Stimulated activated CD4-positive, alpha-beta T cell treated with anti-CD3 and anti-CD28 coated beads, Interleukin-2, amount 100 ng/mL, for 24 hours (primary cell): ENCODE results near the gene RCSD1.

Experiments used
- DNase-seq, 2 donors: peaks; one replicate each; pipeline ENCODE4 v3.0.0-alpha.2; 2020

The RCSD1 gene

DNA sequence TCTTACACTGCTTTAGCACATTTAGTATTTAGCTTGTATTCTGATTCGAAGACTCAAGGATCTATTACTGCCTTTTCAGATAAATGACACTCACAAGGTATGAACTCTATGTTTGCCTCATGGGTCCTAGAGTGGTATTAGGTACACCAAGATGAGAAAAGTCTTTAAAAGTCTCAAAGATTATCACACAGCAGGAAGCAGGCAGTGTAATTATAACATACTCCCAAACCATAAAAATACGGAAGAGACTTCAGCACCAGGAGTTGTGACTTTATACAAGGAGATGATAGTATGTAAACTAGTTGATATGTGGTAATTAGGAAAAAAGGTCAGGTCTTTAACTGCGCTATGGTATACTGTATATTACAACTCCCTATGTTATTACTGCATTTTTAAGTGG, 11.2 kb upstream of the RCSD1 start:
- no peak for DNase-seq

DNA sequence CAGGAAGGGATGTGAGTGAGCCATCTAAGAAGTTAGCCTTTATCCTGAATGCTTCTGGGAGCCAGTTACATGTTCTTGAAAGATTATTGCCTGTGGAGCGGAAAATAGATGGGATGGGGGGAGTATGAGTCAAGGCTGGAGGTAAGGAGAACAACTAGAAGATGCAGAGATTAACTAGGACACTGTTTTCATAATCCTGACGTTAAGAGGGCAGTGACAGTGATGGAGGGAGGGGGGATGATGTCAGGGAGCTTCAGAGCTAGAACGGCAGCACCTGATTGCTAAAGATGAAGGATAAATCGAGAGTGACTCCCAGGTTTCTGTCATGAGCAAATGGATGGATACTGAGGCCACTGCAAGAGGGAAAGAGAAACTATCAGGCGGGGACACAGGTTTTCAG, 10.0 kb upstream of the RCSD1 start:
- DNase-seq, result peak in 1 of 2 donors; percentile 11

DNA sequence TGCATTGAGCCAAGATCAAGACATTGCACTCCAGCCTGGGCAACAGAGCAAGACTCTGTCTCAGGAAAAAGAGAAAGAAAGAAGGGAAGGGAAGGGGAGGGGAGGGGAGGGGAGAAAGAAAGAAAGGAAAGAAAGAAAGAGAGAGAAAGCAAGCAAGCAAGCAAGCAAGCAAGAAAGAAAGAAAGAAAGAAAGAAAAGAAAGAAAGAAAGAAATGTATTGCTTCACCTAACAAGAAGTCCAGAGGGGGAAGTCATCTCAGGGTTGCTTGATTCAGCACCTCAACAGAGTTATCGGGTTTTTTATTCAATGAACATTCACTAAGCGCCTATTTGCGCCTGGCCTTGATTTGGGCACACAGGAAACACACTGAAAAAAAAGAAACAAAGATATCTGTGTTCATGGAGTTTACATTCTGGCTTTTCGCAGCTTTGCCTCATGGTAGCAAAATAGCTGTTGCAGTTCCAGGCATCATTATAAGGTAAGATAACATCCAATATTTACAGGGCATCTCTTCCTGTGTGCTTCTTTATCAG, 8.2 kb upstream of the RCSD1 start:
- DNase-seq, result no peak

DNA sequence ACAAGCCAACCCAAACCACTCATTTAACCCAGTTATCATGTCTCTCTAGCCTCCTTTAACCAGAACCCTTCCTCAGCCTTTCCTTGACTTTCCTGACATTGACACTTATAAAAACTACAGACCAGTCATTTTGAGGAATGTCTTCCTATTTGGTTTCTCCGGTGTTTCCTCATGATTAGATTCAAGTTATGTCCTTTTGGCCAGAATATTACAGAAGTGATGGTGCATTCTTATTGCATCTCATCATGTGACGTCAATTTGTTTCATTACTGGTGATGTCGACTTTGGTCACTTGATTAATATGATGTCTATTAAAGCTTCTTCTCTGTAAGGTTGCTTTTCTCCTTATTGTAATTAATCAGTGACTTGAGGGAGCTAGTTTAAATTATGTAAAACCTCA, 6.1 kb upstream of the RCSD1 start:
- DNase-seq, result no peak

DNA sequence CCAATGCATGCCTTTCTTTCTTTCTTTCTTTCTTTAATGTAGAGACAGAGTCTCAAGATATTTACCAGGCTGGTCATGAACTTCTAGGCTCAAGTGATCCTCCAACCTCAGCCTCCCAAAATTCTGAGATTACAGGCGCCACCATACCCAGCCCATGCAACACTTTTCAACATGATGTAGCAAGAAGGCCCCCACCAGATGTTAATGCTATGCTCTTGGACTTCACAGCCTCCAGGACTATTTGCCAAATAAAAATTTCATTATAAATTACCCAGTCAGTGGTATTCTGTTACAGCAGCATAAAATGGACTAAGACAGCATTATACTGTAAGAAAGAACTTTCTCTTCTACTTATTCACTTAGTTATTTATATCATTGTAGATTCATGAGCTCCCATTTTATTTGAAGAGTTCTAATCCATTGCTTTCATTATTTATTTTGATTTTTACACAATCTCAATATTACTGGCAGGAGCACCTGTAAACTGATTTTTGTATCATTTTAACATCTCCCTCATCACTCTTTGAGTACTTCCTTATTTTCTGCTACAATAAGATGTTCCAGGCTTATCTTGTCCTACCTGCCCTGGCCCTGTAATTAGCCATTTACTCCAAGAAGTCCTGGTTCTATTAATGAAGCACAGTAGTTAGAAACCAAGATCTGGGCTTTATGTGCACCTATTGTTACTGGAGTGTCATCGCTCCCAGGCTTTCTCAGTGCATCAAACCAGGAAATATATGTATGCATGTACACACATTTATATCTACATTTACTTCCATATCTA, 4.8 kb upstream of the RCSD1 start:
- DNase-seq, result peak in 1 of 2 donors; percentile 12

DNA sequence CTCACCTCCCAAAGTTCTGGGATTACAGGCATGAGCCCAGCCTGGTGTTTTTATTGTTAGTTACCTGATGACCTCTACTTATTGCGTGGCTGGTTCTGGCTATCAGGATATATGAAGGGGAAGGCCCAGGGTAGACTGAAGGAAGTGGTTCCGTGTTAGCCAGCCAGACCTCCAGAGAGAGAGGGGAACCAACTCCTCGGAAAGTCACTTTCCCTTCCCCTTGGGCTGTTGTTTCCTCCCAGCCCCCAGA, 2.5 kb upstream of the RCSD1 start:
- DNase-seq, result no peak

DNA sequence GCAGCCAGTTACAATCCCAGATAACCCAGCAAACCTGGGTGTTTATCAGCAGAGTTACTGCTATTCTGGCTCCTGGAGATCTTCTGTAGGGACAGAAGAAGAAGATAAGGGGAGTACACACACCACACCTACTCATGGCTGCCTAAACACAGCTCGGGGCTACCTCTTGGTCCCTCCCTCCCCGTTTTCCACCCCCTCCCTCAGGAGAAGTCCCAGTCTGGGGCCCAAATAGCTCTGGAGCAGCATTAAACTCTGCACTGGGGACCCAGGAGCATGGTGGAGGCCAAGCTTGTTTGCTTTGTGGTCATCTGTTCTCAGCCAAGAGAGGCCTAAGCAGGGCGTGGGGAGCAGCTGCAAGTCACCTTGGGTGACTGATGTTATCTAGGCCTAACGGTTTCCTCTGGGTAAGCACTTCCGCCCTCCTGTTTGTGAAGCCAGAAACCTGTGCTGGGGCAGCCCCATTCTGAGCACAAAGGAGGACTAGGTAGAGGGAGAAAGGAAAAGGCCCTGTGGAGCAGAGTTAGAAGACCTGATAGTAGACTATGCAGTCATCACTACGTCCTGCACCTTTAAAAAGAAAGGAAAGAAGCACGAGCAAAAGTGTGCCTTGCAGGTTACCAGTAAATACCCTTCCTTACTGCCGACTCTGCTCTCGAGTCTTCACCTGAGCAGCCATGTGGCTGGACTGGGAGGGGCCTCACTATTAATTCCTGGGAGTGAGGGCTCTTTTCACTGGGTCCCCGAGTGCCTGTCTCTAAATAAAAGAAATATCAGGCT, 2.0 kb upstream of the RCSD1 start:
- DNase-seq, result peak; percentile 74 to 79

DNA sequence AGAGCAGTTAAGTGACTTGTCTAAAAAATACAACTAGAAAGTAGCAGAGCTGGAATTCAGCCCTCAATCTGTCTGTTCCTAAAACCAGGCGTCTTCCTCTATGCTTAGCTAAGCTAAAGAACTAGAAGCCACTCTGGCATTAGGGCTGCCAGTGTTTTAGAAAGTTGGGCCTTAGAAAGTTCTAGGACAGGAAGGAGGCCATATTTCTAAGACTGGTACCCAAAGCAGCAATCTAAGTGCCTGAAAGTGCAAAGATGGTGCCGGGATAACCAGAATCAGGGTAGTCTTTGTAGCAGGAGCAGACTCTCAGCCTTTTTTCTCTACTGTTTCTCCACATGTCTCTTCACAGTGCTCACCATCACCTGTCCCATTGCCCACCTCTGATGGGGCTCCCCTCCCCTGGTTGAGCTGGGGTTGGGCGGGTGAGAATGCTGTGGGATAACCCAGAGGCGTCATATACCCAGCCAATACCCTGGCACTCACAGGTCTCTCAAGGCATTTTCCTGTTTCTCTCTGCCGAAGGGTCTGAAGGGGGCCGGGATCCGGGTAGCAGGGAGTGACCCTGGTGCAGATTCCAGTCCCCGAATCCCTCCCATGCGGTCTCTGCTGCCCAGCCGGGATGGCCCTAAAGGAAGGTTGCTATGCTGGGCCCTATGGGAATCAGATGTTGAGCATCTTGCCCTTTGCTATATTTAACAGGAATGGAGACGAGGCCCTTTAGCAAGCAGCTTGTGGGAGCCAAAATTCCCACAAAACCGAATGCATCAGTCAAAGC, 1.1 kb upstream of the RCSD1 start:
- DNase-seq, result peak in 1 of 2 donors; percentile 21

DNA sequence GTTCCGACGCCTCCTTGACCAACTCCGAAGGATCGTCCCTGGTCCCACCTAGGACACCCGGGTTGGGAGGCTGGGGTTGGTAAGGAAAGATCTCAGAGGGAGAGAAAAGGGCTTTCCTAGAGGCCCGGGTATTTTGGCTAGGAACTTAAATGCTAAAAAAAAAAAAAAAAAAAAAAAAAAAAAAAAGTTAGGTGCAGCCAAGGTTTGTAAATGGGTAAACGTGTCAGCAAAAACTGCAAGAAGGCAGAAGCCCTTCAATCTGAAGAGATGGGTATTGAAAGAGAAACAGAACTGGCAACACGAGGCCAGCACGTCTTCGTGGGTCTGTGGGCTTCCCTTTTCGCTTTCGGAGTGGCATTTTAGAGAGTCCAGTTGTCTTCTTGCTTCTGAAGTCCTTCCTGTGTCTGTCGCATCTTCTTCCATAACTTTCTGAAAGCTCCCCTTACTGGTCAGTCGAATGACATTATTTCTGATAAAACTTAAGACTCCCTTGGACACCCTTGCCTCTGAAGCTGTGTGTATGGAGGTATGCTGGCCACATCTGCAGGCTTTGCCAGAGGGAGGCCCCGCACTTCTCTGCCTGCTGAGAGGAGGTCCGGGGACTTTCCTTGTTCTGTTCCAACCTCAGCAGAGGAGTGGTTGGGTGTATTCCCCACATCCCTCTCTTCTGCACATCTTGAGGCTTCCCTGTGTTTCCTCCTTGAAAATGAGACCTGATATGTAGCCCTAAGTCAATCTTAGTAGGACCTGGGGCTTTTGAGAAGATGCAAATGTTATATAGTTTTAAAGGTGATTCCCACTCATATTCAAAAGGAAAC, 745 bp downstream of the RCSD1 start:
- DNase-seq, result peak; percentile 32 to 42

DNA sequence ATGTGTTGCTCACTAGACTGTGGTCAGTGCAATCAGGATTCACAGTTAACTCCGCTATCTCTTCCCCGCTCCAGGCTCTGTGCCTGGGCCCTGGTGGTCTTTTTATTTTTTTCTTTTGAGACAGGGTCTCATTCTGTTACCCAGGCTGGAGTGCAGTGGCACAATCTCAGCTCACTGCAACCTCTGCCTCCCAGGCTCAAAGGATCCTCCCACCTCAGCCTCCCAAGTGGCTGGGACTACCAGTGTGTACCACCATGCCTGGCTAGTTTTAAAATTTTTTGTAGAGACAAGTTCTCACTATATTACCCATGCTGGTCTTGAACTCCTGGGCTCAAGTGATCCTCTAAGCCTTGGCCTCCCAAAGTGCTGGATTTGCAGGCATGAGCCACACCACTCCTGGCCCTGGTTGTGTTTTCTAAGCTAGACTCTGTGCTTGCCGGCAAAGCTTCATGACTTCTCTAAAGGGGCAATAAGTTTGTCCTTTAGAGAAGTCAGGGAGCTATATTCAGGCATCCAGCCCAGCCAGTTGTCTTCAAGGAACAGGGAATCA, 1.4 kb downstream of the RCSD1 start:
- DNase-seq, result peak in 1 of 2 donors; percentile 25

DNA sequence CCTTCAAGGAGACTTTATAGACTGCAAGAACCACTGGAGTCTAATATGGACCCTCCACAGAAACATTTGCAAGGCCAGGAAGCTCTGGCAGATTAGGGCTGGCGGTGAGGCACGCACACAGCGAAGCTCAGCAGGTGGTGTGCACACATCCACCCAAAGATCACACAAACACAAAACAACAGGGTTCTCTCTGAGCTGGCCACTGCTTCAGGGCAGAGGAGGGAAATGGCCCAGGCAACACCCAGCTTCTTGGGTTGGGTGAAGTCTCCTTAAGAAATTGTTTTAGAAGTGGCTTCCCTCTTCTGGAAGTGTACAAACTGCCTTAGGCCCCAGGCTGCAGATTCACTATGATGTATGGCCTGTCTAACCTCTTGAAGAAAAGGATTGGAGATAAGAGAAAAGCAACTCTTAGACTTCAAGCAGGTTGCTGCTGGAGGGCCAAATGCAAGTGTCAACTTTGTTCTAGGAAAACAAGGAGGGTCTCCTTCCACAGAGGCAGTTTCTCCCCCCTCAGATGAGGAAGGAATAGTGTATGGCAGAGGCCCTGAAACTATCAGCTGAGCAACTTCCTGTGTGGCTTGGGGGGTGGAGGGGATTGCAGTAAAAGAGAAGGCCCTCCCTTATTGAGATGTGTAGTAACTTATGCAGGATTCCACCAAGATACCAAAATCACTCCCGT, 2.0 kb downstream of the RCSD1 start:
- peak; percentile 37 to 41 for DNase-seq

DNA sequence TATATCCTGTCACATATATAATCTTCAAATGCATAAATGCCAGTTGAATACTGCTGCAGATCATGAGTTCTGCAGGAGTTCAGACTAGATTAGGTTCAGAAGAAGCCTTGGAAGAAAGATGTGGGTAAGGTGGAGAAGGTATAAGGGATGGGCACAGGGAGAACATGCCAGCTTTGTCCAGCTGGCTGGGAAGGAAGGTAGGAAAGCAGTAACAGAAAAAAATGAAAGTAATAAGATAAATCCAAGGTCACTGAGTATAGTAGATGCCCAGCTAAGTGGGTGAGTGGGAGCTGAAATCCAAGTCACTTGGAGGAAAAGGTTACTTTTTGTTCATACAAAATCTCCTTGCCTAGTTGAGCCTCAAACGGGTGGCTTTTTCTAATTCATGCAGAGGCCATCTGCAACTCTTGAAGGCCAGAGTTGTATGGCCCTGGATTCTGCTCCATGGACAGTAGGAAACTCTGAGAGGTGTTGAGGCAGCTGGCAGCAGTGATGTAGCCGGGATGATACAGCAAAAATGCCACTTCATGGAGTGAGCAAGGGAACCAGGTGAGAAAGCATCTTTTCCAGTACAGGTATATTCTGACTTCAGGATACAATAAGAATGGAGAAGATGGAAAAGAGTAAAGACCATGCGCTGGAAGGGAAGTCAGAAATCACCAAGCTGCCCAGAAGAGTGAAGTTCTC, 3.4 kb downstream of the RCSD1 start:
- DNase-seq, result peak in 1 of 2 donors; percentile 14

DNA sequence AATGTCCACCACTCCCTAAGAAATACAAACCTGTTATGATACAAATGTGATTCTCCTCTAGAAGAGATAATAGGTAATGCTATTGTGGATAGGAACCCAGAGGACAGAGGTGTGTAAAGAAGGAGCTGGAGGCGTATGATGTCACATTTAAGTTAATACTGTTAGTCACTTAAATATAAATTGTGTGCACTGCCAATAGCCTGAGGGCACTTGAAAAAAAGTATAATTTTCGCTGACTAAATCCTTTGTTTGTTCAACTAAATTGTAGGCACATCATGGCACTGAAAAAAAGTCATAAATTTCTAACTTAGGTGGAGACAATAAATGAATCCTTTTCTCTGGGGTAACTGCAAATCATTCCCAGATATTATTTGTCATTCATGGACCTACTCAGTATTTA, 4.4 kb downstream of the RCSD1 start:
- DNase-seq, result peak in 1 of 2 donors; percentile 3

DNA sequence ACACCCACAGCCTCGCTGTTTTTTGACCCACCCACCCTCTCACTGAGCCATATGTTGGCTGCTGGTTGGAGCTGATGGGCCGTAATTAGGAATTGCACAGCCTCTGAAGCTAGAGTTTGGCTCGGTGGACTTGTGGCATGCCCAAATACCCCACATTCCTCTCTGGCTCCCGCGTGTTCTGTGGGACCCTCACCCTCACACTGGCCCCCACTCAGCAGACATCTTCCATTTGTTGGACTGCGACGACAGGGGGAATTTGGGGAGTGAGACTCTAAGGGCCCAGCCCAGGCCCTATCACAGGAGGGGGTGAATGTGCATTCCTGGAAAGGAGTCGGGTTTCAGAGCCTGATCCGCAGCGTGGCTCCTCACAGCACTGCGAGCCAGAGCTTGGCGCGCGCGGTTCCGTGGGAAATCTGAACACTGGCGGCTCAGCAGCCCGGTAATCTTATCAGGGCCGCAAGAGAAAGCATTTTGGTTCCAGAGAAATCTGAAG, 5.2 kb downstream of the RCSD1 start:
- peak in 1 of 2 donors; percentile 15 for DNase-seq

DNA sequence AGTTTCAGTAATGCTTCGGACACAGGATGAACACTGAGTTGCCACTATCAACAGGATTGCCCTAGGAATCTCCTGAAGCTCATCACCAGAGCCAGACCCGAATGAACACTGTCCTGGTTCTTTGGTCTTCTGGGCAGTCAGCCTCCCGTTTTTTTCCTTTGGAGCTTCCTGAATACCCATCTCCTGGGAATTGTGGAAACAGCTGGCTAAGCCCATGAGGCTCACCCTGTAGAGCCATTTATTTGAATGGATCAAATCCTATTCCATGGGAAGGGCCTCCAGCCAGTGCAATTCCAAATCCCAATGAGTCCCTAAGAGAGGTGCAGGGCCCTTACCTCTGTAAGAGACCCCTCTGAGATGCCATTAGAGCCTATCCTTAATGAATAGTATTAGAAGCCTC, 5.9 kb downstream of the RCSD1 start:
- DNase-seq, result peak in 1 of 2 donors; percentile 14

DNA sequence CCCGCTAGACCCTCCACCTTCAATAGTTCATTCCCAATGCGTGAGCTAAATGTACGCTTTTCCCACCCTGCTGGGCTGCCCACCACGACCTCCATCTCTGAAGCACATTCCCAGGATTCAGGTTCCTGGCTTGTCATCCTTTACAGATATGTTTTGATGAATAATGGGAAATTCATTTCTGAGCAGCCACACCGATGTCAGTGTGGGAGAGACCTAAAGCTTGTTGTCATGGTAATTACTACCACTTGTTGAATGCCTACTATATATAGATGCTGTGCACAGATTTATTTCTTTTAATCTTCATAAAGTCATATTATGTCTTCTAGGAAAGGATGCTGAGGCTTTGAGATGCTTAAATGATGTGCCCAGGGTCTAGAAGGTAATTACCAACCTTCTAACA, 8.0 kb downstream of the RCSD1 start:
- DNase-seq, result no peak

DNA sequence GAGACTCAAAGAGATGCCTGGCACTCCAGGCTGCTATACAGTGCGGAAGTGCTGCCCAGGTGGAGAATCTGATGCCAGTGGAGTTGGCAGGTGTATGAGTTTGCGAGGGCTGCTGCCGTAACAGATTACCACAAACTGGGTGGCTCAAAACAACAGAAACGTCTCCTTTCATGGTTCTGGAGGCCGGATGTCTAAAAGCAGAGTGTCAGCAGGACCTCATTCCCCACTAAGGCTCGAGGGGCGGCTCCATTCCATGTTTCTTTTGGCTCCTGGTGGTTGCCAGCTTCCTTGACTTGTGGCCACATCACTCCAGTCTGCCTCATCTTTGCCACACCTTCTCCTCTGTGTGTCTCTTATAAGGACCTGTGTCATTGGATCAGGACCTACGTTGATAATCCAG, 10.0 kb downstream of the RCSD1 start:
- DNase-seq, result no peak

DNA sequence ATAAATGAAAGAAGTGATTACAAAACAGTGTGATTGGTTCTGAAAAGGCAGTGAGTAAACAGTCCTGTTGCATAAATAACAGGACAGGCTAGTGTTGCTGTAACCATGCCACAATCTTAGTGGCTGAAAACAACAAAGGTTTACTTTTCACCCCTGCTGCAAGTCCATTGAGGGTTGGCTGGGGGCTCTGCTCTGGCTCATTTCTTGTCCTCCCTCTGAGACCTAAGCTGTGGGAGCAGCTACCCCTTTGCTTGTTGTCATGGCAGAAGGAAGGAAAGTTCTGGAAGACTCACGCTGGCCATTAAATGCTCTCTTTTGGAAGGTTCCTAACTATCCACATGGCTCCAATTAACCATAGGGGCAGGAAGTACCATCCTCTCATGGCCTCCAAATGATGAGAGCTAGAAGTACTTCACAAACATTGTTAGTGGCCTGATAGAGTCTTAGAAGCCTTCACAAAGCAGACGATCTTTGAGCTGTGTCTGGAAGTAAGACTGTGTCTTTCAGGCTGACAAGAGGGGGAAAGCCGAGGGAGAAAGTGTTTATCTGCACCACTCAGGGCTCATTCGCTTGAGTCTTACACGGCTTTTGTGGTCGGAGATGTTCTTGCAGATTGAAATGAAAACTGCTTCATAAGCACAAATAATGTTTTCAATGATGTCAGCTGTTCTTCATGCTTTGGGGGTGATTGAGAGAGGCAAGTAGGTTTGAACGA, 11.9 kb downstream of the RCSD1 start:
- no peak for DNase-seq

DNA sequence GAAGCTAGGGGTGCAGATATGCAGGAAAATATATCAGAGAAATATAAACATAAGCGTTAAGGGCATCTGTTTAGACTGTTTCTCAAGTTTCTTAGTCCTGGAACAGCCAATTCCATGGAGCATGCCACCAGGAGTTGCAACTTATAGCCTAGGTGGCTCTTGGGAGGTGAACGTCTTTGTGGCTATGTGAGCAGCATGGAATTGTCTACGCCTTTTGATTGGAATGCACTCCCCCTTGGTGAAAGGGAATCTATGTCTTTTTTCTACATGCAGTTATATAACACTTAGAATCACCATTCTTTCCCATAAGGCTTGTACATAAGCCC, 12.4 kb downstream of the RCSD1 start:
- DNase-seq, result no peak

DNA sequence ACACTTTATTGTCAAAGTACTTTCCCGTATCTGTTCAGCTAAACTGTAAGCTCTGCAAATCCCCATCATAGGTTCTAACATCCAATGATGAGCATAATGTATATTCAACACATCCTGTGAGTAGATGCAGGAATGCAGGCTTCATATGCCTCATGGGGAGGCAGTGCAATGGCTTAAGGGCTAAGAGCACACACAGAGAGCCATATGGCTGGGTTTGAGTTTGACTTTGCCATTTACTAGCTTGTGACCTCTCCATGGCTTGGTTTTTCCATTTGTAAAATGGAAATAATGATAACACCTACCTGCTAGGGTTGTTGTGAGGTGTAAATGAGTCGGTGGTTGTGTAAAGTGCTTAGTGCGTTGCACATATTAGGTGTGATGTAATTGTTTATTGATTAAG, 13.4 kb downstream of the RCSD1 start:
- no peak for DNase-seq
